ENCODE results near the gene HLA-DQA2. TPM values are rescaled to one million over a fixed set of nuclear protein-coding genes. Genes with fewer than 3 reads are reported as not detected.
A peak's percentile ranks its signal among the peaks of the same experiment; 100 is the strongest.

The HLA-DQA2 gene
- total RNA-seq (2022) (not detected in 2 replicates), Bru-seq, nascent RNA (not detected), BruChase-seq, experiment 1, labeled RNA remaining after a 2-hour chase (not detected), BruChase-seq, experiment 2, labeled RNA remaining after a 6-hour chase (not detected)
- long read RNA-seq = 0 reads

- H3K9me3 Mint-ChIP-seq (ENCODE audit: unreplicated experiment) = no peaks in the 10 kb centered on the region
- H3K4me3 Mint-ChIP-seq (ENCODE audit: unreplicated experiment) = no peak within 1 kb of the TSS
- no peaks in the 10 kb centered on the region for H3K36me3 Mint-ChIP-seq (ENCODE audit: insufficient read depth, unreplicated experiment)
- no peaks in the 10 kb centered on the region for H3K4me1 ChIP-seq
- POLR2A ChIA-PET = no interaction called here
- H3K27ac Mint-ChIP-seq (ENCODE audit: unreplicated experiment) = no peak within 1 kb of the TSS
- CTCF ChIA-PET = no interaction called here
- H3K4me3 ChIP-seq (ENCODE audit: low read depth, low read length) = no peak within 1 kb of the TSS
- no peaks in the 10 kb centered on the region for H3K9me3 ChIP-seq
- DNase-seq = no peak
- H3K27me3 ChIP-seq (replicated peaks; ENCODE audit: control insufficient read depth, insufficient read depth, low read length) = no peaks in the 10 kb centered on the region; the same call in 1 of the 2 replicates
- BruUV-seq (replicated peaks) = no TSS peak
- intact Hi-C loops (cut with micrococcal nuclease; ENCODE audit: unreplicated experiment) = no loop called here
- no peaks in the 10 kb centered on the region for H3K4me1 Mint-ChIP-seq (ENCODE audit: low read depth, unreplicated experiment)
- peaks cover 17% of the 10 kb centered on the region for H3K27me3 Mint-ChIP-seq (ENCODE audit: insufficient read depth, unreplicated experiment)
- TF ChIP-seq CTCF (IDR thresholded peaks at IDR 0.05; ENCODE audit: insufficient read depth in 1 of 2, low read depth in 1 of 2, low read length in 1 of 2, severe bottlenecking in 1 of 2, unreplicated experiment in 1 of 2) = no peak
- no peaks in the 10 kb centered on the region for H3K36me3 ChIP-seq (ENCODE audit: control insufficient read depth, insufficient read depth, low read length)
Measured at GRCh38 chr6:32741031-32741960, at the start of gene HLA-DQA2. HLA-DQA2 (plus strand) TSS chr6:32741391; CDS start chr6:32741444, 53 bp downstream.

- intact Hi-C loops (cut with micrococcal nuclease; ENCODE audit: unreplicated experiment) = loop anchor here (1.0 kb wide), 1 partner anchor 70 kb away; no protein-coding TSS in a partner anchor
- POLR2A ChIA-PET = no interaction called here
- no peak overlapping the region for H3K4me3 Mint-ChIP-seq (ENCODE audit: unreplicated experiment)
Measured at GRCh38 chr6:32692019-32692418, 49.2 kb upstream of the HLA-DQA2 start.

More at GRCh38 chr6:32692019-32692418, 49.2 kb upstream of the HLA-DQA2 start:
- Mint-ChIP-seq H3K27me3 (ENCODE audit: insufficient read depth, unreplicated experiment) (peaks cover 5% of the 10 kb centered on the region), H3K4me1 (ENCODE audit: low read depth, unreplicated experiment) (no peaks in the 10 kb centered on the region), H3K36me3 (ENCODE audit: insufficient read depth, unreplicated experiment) (no peaks in the 10 kb centered on the region), H3K27ac (ENCODE audit: unreplicated experiment) (no peak overlapping the region), H3K9me3 (ENCODE audit: unreplicated experiment) (no peaks in the 10 kb centered on the region)
- Histone ChIP-seq H3K36me3 (ENCODE audit: control insufficient read depth, insufficient read depth, low read length) (no peaks in the 10 kb centered on the region), H3K4me1 (no peaks in the 10 kb centered on the region), H3K9me3 (no peaks in the 10 kb centered on the region), H3K27me3 (replicated peaks; ENCODE audit: control insufficient read depth, insufficient read depth, low read length) (no peaks in the 10 kb centered on the region), H3K4me3 (ENCODE audit: low read depth, low read length) (no peak overlapping the region)
- peak; percentile 15 to 43 for TF ChIP-seq CTCF (IDR thresholded peaks at IDR 0.05; ENCODE audit: insufficient read depth in 1 of 2, low read depth in 1 of 2, low read length in 1 of 2, severe bottlenecking in 1 of 2, unreplicated experiment in 1 of 2)
- DNase-seq = peak; percentile 14 to 37
- BruUV-seq (replicated peaks) = no TSS peak
- CTCF ChIA-PET = interaction anchor here (0.7 to 1.1 kb wide), 4 partner anchors 13 to 446 kb away, joined by 3 read pairs; no protein-coding TSS in a partner anchor
